Hepatocyte (in vitro differentiated cells): ENCODE data around the gene RIC8B. TPM values are rescaled to one million over a fixed set of nuclear protein-coding genes. Genes with fewer than 3 reads are reported as not detected.
A peak's percentile ranks its signal among the peaks of the same experiment; 100 is the strongest.

Source experiments
- DNase-seq: peaks from one replicate; pipeline ENCODE4 v3.0.0-alpha.2; 2016; ENCODE audit warnings: low spot score
- H2AFZ ChIP-seq: fragments of 200-600 bp; sonication (generic); 2 replicates; pipeline ENCODE4 v1.6.0; 2016; ENCODE audit warnings: antibody characterized with exemption, mild to moderate bottlenecking
- H3K27ac ChIP-seq: fragments of 200-600 bp; sonication (generic); 2 replicates; pipeline ENCODE4 v1.5.1; 2016; ENCODE audit warnings: mild to moderate bottlenecking
- H3K27me3 ChIP-seq: fragments of 200-600 bp; sonication (generic); 2 replicates; pipeline ENCODE4 v1.6.1; 2016
- H3K36me3 ChIP-seq: fragments of 200-600 bp; sonication (generic); replicated peaks from 2 replicates; pipeline ENCODE4 v1.5.1; 2016; ENCODE audit warnings: low read depth; ENCODE audit not compliant: insufficient read depth
- H3K4me1 ChIP-seq: fragments of 200-600 bp; sonication (generic); 2 replicates; pipeline ENCODE4 v1.5.1; 2016; ENCODE audit warnings: mild to moderate bottlenecking, moderate library complexity; ENCODE audit not compliant: insufficient read depth
- H3K4me2 ChIP-seq: fragments of 200-600 bp; sonication (generic); 2 replicates; pipeline ENCODE4 v1.6.0; 2016
- H3K4me3 ChIP-seq: fragments of 200-600 bp; sonication (generic); 2 replicates; pipeline ENCODE4 v1.5.1; 2016; ENCODE audit warnings: mild to moderate bottlenecking
- H3K79me2 ChIP-seq: fragments of 200-600 bp; sonication (generic); 2 replicates; pipeline ENCODE4 v1.6.0; 2017; ENCODE audit warnings: mild to moderate bottlenecking
- H3K9me2 ChIP-seq: fragments of 200-600 bp; sonication (generic); replicated peaks from 2 replicates; pipeline ENCODE4 v1.6.0; 2017; ENCODE audit warnings: mild to moderate bottlenecking; ENCODE audit not compliant: insufficient read depth
- H3K9me3 ChIP-seq: fragments of 200-600 bp; sonication (generic); 2 replicates; pipeline ENCODE4 v1.5.1; 2016; ENCODE audit warnings: low read depth, mild to moderate bottlenecking
- H4K20me1 ChIP-seq: fragments of 200-600 bp; sonication (generic); 2 replicates; pipeline ENCODE4 v1.6.0; 2016; ENCODE audit warnings: mild to moderate bottlenecking; ENCODE audit not compliant: insufficient read depth, poor library complexity, severe bottlenecking
- CTCF ChIP-seq: fragments of 200-600 bp; sonication (generic); IDR thresholded peaks from 2 replicates; pipeline ENCODE4 v1.5.1; 2016; ENCODE audit warnings: antibody characterized with exemption, mild to moderate bottlenecking; ENCODE audit not compliant: poor library complexity
- EZH2 ChIP-seq: fragments of 200-600 bp; sonication (generic); IDR thresholded peaks from 2 replicates; pipeline ENCODE4 v1.6.1; 2016; ENCODE audit warnings: antibody characterized with exemption, mild to moderate bottlenecking, borderline replicate concordance
- EZH2phosphoT487 ChIP-seq: fragments of 200-600 bp; sonication (generic); IDR thresholded peaks from one replicate; pipeline ENCODE4 v1.6.1; 2018; ENCODE audit warnings: antibody characterized with exemption, mild to moderate bottlenecking, low read depth, moderate library complexity; ENCODE audit not compliant: unreplicated experiment, severe bottlenecking
- whole genome bisulfite sequencing: methylation state at CpG from one replicate; pipeline ENCODE4 v1.1.6; 2016; ENCODE audit warnings: low lambda C conversion rate; ENCODE audit errors: missing lambda C conversion rate; 5-methylcytosine and 5-hydroxymethylcytosine counted together
- polyA plus RNA-seq: library from polyadenylated mRNA; unstranded; fragments of >200 nt; fragmentation: Nextera tagmentation; extraction: Ambion mirVana; gene quantifications from 2 replicates; pipeline ENCODE4 v1.2.1, GENCODE V29; 2016
- total RNA-seq: library from RNA; depleted of rRNA; stranded (reverse); fragments of >200 nt; gene quantifications from 2 replicates; pipeline ENCODE4 v1.2.3, GENCODE V29; 2014

RIC8B gene
- total and polyA plus RNA-seq, 2 experiments from 2014 or later, result 5.4 to 10.6 TPM

DNA sequence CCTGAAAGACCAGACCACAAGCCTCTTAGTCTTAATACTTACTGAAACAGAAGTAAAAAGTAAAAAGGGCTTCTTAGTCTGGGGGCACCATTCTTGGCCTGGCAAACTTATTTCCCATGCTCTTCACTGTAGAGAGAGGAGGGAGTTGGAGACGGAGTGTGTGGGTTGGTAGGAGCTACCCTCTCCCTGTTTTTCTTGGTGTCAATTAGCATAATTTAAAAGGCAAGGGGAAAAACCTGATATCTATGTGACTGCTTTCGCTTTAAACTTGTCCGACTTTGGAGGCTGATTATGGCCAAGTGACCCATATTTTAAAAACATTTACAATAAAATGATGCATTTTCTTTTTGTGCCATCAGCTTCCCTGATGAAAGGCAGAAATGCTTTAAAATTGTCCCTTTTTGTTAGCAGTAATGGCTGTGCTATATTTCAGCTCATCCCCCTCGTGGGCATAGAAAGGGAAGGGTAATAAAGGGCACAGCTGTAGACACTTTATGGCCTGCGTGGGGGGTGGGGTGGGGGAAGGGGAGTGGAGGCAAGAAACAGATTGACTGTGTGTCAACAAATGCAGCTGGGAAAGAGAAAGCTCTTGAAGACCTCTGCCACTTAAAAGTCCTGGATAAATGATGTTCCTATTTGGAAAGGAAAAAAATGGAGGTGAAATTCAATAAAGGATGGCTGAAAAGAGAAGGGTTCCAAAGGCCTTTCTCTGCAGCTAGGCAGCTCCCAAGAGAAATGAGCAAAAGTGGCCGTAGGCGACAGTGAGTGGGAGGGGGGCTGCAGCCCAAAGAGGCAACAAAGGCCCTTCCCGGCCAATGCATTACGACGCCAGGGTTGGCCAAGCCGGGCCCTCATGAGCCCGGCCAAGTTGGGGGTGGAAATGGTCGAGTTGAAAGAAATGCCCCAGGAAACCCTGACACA lies 123.8 kb downstream of the RIC8B start:
- H3K4me2 ChIP-seq, result peak overlapping the region; percentile 41
- no peaks in the 10 kb centered on the region for H3K9me2 ChIP-seq
- DNase-seq, result peak; percentile 44
- no peaks in the 10 kb centered on the region for H3K79me2 ChIP-seq
- no peak overlapping the region for H2AFZ ChIP-seq
- no peak overlapping the region for H3K27ac ChIP-seq
- 48% methylated on average over 13 of the region's 13 CpGs for WGBS
- H3K36me3 ChIP-seq, result no peaks in the 10 kb centered on the region
- no peaks in the 10 kb centered on the region for H3K27me3 ChIP-seq
- no peaks in the 10 kb centered on the region for H3K9me3 ChIP-seq
- no peak for TF ChIP-seq EZH2phosphoT487
- no peak for TF ChIP-seq CTCF
- TF ChIP-seq EZH2, result no peak
- no peaks in the 10 kb centered on the region for H4K20me1 ChIP-seq
- no peak overlapping the region for H3K4me3 ChIP-seq
- peaks cover 11% of the 10 kb centered on the region for H3K4me1 ChIP-seq

DNA sequence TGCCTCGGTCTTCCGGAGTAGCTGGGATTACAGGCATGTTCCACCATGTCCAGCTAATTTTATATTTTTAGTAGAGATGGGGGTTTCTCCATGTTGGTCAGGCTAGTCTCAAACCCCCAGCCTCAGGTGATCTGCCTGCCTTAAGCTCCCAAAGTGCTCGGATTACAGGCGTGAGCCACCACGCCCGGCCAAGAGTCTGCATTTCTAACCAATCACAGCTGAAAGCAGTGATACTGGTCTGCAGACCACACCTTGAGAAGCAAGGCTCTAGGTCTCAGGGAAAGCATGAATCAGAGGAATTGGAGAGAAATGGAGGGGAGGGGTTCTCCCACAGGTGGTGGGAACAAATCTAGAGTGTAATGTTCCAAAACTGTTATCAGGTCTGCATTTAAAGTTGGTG lies 126.1 kb downstream of the RIC8B start:
- Histone ChIP-seq H3K27ac (no peak overlapping the region), H2AFZ (no peak overlapping the region), H4K20me1 (no peaks in the 10 kb centered on the region), H3K4me1 (peaks cover 8% of the 10 kb centered on the region), H3K79me2 (no peaks in the 10 kb centered on the region), H3K4me2 (no peak overlapping the region), H3K9me3 (no peaks in the 10 kb centered on the region), H3K27me3 (no peaks in the 10 kb centered on the region), H3K4me3 (no peak overlapping the region), H3K36me3 (no peaks in the 10 kb centered on the region), H3K9me2 (no peaks in the 10 kb centered on the region)
- WGBS, result 82% methylated on average over 6 of the region's 6 CpGs
- no peak for DNase-seq
- no peak for TF ChIP-seq EZH2
- TF ChIP-seq EZH2phosphoT487, result no peak
- no peak for TF ChIP-seq CTCF

- DNase-seq, result no peak
- H3K9me3 ChIP-seq, result no peaks in the 10 kb centered on the region
- no peak overlapping the region for H3K4me3 ChIP-seq
- H3K4me1 ChIP-seq, result peaks cover 8% of the 10 kb centered on the region
- no peaks in the 10 kb centered on the region for H3K79me2 ChIP-seq
- no peaks in the 10 kb centered on the region for H3K27me3 ChIP-seq
- whole genome bisulfite sequencing, result 85% methylated on average over 1 of the region's 1 CpG
- no peak overlapping the region for H3K27ac ChIP-seq
- TF ChIP-seq EZH2phosphoT487 (no peak), CTCF (no peak), EZH2 (no peak)
- H3K36me3 ChIP-seq, result no peaks in the 10 kb centered on the region
- no peak overlapping the region for H2AFZ ChIP-seq
- H4K20me1 ChIP-seq, result no peaks in the 10 kb centered on the region
- H3K4me2 ChIP-seq, result no peak overlapping the region
- H3K9me2 ChIP-seq, result no peaks in the 10 kb centered on the region
Observed at GRCh38 chr12:106901276-106901675, 126.8 kb downstream of the RIC8B start.
